ENCODE results near the gene BLOC1S1. TPM values are rescaled to one million over a fixed set of nuclear protein-coding genes. Genes with fewer than 3 reads are reported as not detected.

BLOC1S1 gene
- total RNA-seq, 1 donor from 2014 or later: 134 TPM

DNA sequence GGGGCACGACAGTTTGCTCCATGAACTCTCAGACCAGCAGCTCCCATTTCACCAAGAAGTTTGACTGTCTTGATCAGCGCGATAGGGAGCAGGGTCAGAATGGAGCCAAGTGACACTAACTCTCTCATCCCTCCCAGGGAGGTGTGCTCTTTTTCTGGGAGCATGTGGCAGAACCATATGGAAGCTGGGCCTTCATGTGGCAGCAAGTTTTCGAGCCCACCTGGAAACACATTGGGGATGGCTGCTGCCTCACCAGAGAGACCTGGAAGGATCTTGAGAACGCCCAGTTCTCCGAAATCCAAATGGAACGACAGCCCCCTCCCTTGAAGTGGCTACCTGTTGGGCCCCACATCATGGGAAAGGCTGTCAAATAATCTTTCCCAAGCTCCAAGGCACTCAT lies 32.2 kb upstream of the BLOC1S1 start:
- DNase-seq (no peak), ATAC-seq (no peak)
- Histone ChIP-seq H3K27me3 (ENCODE audit: low read depth) (no peaks in the 10 kb centered on the region), H3K4me3 (no peak overlapping the region), H3K27ac (no peak overlapping the region), H3K9me3 (no peaks in the 10 kb centered on the region), H3K4me1 (peaks cover 13% of the 10 kb centered on the region), H3K36me3 (no peaks in the 10 kb centered on the region)
- intact Hi-C loops (cut with DNase I): no loop called here
- TF ChIP-seq, protein P1, sequence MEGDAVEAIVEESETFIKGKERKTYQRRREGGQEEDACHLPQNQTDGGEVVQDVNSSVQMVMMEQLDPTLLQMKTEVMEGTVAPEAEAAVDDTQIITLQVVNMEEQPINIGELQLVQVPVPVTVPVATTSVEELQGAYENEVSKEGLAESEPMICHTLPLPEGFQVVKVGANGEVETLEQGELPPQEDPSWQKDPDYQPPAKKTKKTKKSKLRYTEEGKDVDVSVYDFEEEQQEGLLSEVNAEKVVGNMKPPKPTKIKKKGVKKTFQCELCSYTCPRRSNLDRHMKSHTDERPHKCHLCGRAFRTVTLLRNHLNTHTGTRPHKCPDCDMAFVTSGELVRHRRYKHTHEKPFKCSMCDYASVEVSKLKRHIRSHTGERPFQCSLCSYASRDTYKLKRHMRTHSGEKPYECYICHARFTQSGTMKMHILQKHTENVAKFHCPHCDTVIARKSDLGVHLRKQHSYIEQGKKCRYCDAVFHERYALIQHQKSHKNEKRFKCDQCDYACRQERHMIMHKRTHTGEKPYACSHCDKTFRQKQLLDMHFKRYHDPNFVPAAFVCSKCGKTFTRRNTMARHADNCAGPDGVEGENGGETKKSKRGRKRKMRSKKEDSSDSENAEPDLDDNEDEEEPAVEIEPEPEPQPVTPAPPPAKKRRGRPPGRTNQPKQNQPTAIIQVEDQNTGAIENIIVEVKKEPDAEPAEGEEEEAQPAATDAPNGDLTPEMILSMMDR (IDR thresholded peaks at IDR 0.05): no peak

DNA sequence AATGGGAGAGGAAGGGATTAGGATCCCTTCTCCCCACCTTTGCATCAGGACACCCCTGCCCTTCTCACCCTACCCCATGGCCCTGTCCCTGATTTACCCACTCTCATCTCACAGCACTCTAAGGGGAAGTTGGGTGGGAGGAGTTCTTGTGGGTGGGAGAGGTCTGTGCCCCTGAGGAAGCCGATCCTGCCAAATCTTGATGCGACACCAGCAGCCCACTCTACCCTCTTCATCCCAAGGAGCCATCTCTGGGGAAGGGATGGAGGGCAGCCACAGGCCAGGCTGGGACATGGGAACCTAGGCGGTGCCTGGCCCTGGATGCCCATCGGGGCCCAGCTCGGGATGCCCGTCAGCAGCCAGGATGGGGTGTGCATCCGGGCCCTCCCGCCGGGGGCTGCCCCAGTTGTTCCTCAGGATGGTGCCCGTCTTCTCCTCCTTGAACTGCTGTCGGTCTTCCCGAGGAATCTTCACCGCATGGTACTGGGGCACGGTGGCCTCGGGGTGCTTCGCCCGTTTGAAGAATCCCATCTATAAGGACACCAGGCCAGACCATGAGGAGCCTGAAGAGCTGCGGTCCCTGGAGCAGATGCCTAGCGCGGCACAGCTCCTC lies 31.0 kb upstream of the BLOC1S1 start:
- H3K4me3 ChIP-seq: no peak overlapping the region
- no peak overlapping the region for H3K27ac ChIP-seq
- DNase-seq (no peak), ATAC-seq (no peak)
- intact Hi-C loops (cut with DNase I): no loop called here
- TF ChIP-seq, protein P1 (IDR thresholded peaks at IDR 0.05): no peak
- no peaks in the 10 kb centered on the region for H3K36me3 ChIP-seq
- no peaks in the 10 kb centered on the region for H3K27me3 ChIP-seq (ENCODE audit: low read depth)
- H3K4me1 ChIP-seq: peaks cover 13% of the 10 kb centered on the region
- H3K9me3 ChIP-seq: no peaks in the 10 kb centered on the region

DNA sequence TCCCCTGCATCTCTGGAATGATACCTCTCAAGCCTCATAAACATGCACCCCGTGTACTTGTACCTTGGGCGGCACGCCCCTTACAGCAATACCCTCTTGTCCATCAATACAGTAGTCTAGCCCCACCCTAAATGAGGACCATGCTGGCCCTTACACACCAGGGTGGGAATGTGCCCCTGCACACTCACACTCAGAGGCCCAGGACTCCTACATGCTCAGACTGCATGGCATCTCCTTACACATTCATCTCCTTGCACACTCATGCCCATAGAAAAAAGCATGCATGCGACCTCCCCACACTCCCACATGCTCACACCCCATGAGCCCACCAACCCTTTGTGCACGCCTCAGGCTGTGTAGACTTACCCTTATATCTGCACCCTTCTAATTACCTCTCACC lies 30.2 kb upstream of the BLOC1S1 start:
- DNase-seq: no peak
- peaks cover 13% of the 10 kb centered on the region for H3K4me1 ChIP-seq

DNA sequence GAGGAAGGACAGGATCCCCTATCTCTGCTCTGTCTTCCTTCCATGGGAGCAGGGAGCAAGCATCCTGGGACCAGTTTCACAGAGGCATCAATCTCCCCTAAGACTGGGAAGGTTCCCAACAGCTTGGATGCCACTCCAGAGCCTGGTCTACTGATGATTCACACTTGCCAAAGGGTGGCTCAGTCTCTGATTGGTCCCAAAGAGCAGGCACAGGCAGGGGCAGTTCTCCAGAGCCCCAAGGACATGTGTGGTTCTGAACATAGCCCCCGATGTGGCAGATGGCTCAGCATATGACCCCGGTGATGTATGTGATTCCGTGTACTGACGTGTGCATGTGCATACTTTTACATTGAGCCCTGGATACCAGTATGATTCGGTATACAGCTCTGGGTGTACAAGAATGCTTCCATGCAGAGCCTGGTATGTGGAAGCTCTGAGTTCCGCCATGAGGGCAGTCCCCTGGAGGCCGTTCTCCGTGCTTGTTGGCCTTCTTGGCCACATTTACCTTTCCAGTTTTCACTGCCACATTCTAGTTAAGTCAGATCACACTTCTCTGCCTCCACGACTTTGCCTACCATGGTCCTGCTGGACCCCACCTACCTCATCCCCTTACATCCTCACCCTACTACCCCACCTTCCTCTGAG lies 29.4 kb upstream of the BLOC1S1 start:
- Histone ChIP-seq H3K27ac (no peak overlapping the region), H3K4me1 (peaks cover 7% of the 10 kb centered on the region), H3K36me3 (no peaks in the 10 kb centered on the region), H3K4me3 (no peak overlapping the region), H3K27me3 (ENCODE audit: low read depth) (no peaks in the 10 kb centered on the region), H3K9me3 (no peaks in the 10 kb centered on the region)
- DNase-seq (no peak), ATAC-seq (no peak)
- intact Hi-C loops (cut with DNase I): no loop called here
- TF ChIP-seq, protein P1 (IDR thresholded peaks at IDR 0.05): no peak

More for the DNA sequence above, 30.2 kb upstream of the BLOC1S1 start:
- H3K36me3 ChIP-seq: no peaks in the 10 kb centered on the region
- no peaks in the 10 kb centered on the region for H3K9me3 ChIP-seq
- ATAC-seq: no peak
- H3K4me3 ChIP-seq: no peak overlapping the region
- no peak overlapping the region for H3K27ac ChIP-seq
- TF ChIP-seq, protein P1 (IDR thresholded peaks at IDR 0.05): no peak
- intact Hi-C loops (cut with DNase I): no loop called here
- no peaks in the 10 kb centered on the region for H3K27me3 ChIP-seq (ENCODE audit: low read depth)

DNA sequence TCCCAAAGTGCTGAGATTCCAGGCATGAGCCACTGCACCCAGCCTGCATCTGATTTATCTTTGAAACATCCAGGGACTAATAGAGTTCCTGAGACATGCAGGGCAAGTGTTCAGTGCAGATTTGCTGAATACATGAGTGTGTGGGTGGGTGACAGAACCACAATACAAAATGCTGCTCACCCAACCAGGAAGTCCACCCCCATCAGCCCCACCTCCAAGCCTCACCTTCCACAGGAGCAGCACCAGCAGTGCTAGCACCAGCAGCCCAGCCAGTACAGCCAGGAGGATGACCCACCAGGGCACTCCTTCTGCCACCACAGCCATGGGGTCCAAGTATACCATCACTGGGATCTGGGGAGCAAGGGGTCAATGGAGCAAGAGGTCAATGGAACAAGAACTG lies 28.1 kb upstream of the BLOC1S1 start:
- intact Hi-C loops (cut with DNase I): no loop called here
- no peak overlapping the region for H3K4me3 ChIP-seq
- TF ChIP-seq, protein P1 (IDR thresholded peaks at IDR 0.05): no peak
- H3K9me3 ChIP-seq: no peaks in the 10 kb centered on the region
- H3K27ac ChIP-seq: no peak overlapping the region
- no peaks in the 10 kb centered on the region for H3K27me3 ChIP-seq (ENCODE audit: low read depth)
- H3K4me1 ChIP-seq: no peaks in the 10 kb centered on the region
- no peak for DNase-seq
- ATAC-seq: no peak
- no peaks in the 10 kb centered on the region for H3K36me3 ChIP-seq

Measured in lower lobe of right lung (tissue), 2 donors.